GM12878 (cell line): ENCODE data around the gene TK1. TPM values are rescaled to one million over a fixed set of nuclear protein-coding genes. Genes with fewer than 3 reads are reported as not detected.

Experiments used
- BMI1 ChIP-seq: fragments of 450-650 bp; IDR thresholded peaks from 2 replicates; pipeline ENCODE4 v1.6.1; 2016; ENCODE audit warnings: mild to moderate bottlenecking, moderate library complexity, borderline replicate concordance
- E2F8 ChIP-seq: fragments of 450-650 bp; IDR thresholded peaks from 2 replicates; pipeline ENCODE4 v1.6.1; 2018; ENCODE audit warnings: mild to moderate bottlenecking, low read depth, moderate library complexity; ENCODE audit not compliant: partially characterized antibody
- MTA3 ChIP-seq: IDR thresholded peaks from 2 replicates; pipeline ENCODE4 v1.6.1; 2012; ENCODE audit warnings: low read length, inconsistent platforms, borderline replicate concordance
- POLR2AphosphoS2 ChIP-seq: IDR thresholded peaks from 2 replicates; pipeline ENCODE4 v1.6.1; 2011; ENCODE audit warnings: low read depth, mild to moderate bottlenecking, low read length, improper control_type of control experiment, moderate library complexity
- RAD51 ChIP-seq: fragments of 450-650 bp; IDR thresholded peaks from 2 replicates; pipeline ENCODE4 v1.6.1; 2016; ENCODE audit warnings: moderate library complexity, mild to moderate bottlenecking, inconsistent platforms
- SREBF2 ChIP-seq: IDR thresholded peaks from 2 replicates; pipeline ENCODE4 v1.6.1; 2012; ENCODE audit warnings: mild to moderate bottlenecking, low read length
- SRF ChIP-seq, 2 experiments: IDR thresholded peaks; 2 replicates each; pipeline ENCODE4 v1.6.1; 2011; ENCODE audit warnings: low read depth in 2 of 2, low read length in 2 of 2, mild to moderate bottlenecking in 1 of 2, moderate library complexity in 1 of 2
- polyA plus RNA-seq, 11 experiments: library from polyadenylated mRNA; depleted of rRNA in 4 of 11; unstranded in 6 of 11; stranded (reverse) in 5 of 11; fragments of >200 nt; fragmentation: Nextera tagmentation in 4 of 11; fragmentation: Illumina TruSeq in 1 of 11; extraction: Ambion mirVana in 4 of 11; extraction: Trizol in 1 of 11; gene quantifications; 1 replicate in 1 of 11; 2 replicates in 10 of 11; pipeline versions ENCODE4 v1.2.1 to v1.2.3, GENCODE V29; 2011 to 2016; ENCODE audit warnings: inconsistent platforms in 2 of 11, missing spikeins in 2 of 11, low read depth in 1 of 11
- total RNA-seq, 4 experiments: library from RNA; depleted of rRNA in 3 of 4; stranded (reverse); fragments of >200 nt in 3 of 4; fragmentation: Illumina TruSeq in 1 of 4; extraction: Trizol in 1 of 4; gene quantifications; 2 replicates each; pipeline versions ENCODE4 v1.2.1 to v1.2.3, GENCODE V29; 2013 to 2021
- TF ChIP-seq, protein P1 (sequence below): IDR thresholded peaks from 2 replicates; pipeline ENCODE4 v1.6.1; 2011; ENCODE audit warnings: mild to moderate bottlenecking, low read depth, low read length, moderate library complexity; ENCODE audit not compliant: insufficient replicate concordance

The TK1 gene
- total and polyA plus RNA-seq, 10 of the 15 experiments (the other 5 are each of a cell fraction or from before 2014, with no cell fraction given), result 4.6 to 175 (median 77.9) TPM

GRCh38 chr17:78133179-78133951, 53.5 kb downstream of the TK1 start (continued):
- TF ChIP-seq SREBF2 (no peak), E2F8 (no peak), SRF (IDR thresholded peaks at IDR 0.05; ENCODE audit: low read depth in 2 of 2, low read length in 2 of 2) (no peak), POLR2AphosphoS2 (no peak), MTA3 (no peak), RAD51 (no peak), BMI1 (no peak)
- TF ChIP-seq, protein P1, sequence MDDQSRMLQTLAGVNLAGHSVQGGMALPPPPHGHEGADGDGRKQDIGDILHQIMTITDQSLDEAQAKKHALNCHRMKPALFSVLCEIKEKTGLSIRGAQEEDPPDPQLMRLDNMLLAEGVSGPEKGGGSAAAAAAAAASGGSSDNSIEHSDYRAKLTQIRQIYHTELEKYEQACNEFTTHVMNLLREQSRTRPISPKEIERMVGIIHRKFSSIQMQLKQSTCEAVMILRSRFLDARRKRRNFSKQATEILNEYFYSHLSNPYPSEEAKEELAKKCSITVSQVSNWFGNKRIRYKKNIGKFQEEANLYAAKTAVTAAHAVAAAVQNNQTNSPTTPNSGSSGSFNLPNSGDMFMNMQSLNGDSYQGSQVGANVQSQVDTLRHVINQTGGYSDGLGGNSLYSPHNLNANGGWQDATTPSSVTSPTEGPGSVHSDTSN, result no peak
